ENCODE measurements around the gene BDH1. TPM values are rescaled to one million over a fixed set of nuclear protein-coding genes. Genes with fewer than 3 reads are reported as not detected.

Gene BDH1
- polyA plus RNA-seq, 1 of the 3 experiments (the other 2 are of a cell fraction), result 19.8 TPM

DNA sequence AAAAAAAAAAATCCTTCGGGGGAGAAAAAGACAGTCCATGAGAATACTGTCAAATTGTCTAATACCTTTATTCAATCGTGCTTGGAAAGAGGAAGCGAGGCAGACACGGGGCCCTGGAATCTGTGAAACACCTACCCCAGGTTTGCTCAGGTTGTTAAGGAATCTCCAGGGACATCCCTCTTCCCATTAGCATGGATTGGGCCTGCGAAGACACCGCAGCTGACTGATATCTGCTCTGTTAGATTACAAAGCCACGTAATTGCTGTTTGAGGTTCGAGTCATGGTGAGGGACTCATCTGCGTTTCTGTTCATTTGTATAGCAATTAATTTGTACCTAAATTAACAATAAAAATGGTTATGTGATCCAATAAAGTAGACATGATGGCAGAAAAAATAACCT is 91.0 kb downstream of the BDH1 start:
- H3K36me3 ChIP-seq (replicated peaks in 1 of 2; ENCODE audit: control insufficient read depth in 1 of 2, insufficient read depth in 2 of 2, low read length in 1 of 2), result no peaks in the 10 kb centered on the region
- H3K4me3 ChIP-seq (ENCODE audit: low read depth in 2 of 2, low read length in 1 of 2), result no peak overlapping the region
- peaks cover 32% of the 10 kb centered on the region for H3F3A ChIP-seq (replicated peaks; ENCODE audit: insufficient read depth)
- H3K9ac ChIP-seq, result no peak overlapping the region
- no peaks in the 10 kb centered on the region for H4K20me1 ChIP-seq (ENCODE audit: insufficient read depth)
- no peak overlapping the region for H2AFZ ChIP-seq (ENCODE audit: low read depth)
- H3K4me2 ChIP-seq, result no peak overlapping the region
- peak overlapping the region in 1 of 2 experiments; percentile 99; a peak in 2 of 4 replicates for H3K27ac ChIP-seq (ENCODE audit: low read depth in 2 of 2, low read length in 1 of 2)
- DNase-seq, result no peak
- H3K9me2 ChIP-seq, result no peaks in the 10 kb centered on the region
- no peaks in the 10 kb centered on the region for H3K27me3 ChIP-seq (ENCODE audit: insufficient read depth)
- POLR2A ChIA-PET, result no interaction called here
- H3K79me2 ChIP-seq (ENCODE audit: insufficient read depth), result no peaks in the 10 kb centered on the region
- TF ChIP-seq RCOR1 (IDR thresholded peaks at IDR 0.05; ENCODE audit: low read length), result no peak
- no peak for TF ChIP-seq GABPA (IDR thresholded peaks at IDR 0.05; ENCODE audit: low read depth)
- TF ChIP-seq, protein P1, sequence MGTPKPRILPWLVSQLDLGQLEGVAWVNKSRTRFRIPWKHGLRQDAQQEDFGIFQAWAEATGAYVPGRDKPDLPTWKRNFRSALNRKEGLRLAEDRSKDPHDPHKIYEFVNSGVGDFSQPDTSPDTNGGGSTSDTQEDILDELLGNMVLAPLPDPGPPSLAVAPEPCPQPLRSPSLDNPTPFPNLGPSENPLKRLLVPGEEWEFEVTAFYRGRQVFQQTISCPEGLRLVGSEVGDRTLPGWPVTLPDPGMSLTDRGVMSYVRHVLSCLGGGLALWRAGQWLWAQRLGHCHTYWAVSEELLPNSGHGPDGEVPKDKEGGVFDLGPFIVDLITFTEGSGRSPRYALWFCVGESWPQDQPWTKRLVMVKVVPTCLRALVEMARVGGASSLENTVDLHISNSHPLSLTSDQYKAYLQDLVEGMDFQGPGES (IDR thresholded peaks at IDR 0.05; ENCODE audit: low read depth, low read length), result no peak
- TF ChIP-seq ZBTB33 (IDR thresholded peaks at IDR 0.05; ENCODE audit: borderline replicate concordance, low read depth), result no peak
- TF ChIP-seq MEF2A (IDR thresholded peaks at IDR 0.05; ENCODE audit: borderline replicate concordance, low read depth), result no peak
- TF ChIP-seq FOXJ3 (CRISPR knock-in tag; IDR thresholded peaks at IDR 0.05), result no peak
- TF ChIP-seq RAD21 (IDR thresholded peaks at IDR 0.05; ENCODE audit: low read length), result no peak
- TF ChIP-seq, protein P2, sequence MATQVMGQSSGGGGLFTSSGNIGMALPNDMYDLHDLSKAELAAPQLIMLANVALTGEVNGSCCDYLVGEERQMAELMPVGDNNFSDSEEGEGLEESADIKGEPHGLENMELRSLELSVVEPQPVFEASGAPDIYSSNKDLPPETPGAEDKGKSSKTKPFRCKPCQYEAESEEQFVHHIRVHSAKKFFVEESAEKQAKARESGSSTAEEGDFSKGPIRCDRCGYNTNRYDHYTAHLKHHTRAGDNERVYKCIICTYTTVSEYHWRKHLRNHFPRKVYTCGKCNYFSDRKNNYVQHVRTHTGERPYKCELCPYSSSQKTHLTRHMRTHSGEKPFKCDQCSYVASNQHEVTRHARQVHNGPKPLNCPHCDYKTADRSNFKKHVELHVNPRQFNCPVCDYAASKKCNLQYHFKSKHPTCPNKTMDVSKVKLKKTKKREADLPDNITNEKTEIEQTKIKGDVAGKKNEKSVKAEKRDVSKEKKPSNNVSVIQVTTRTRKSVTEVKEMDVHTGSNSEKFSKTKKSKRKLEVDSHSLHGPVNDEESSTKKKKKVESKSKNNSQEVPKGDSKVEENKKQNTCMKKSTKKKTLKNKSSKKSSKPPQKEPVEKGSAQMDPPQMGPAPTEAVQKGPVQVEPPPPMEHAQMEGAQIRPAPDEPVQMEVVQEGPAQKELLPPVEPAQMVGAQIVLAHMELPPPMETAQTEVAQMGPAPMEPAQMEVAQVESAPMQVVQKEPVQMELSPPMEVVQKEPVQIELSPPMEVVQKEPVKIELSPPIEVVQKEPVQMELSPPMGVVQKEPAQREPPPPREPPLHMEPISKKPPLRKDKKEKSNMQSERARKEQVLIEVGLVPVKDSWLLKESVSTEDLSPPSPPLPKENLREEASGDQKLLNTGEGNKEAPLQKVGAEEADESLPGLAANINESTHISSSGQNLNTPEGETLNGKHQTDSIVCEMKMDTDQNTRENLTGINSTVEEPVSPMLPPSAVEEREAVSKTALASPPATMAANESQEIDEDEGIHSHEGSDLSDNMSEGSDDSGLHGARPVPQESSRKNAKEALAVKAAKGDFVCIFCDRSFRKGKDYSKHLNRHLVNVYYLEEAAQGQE (IDR thresholded peaks at IDR 0.05; ENCODE audit: low read depth, low read length), result no peak
- no peak for TF ChIP-seq POLR2AphosphoS5 (IDR thresholded peaks at IDR 0.05; ENCODE audit: low read depth, low read length)
- TF ChIP-seq, protein P3, sequence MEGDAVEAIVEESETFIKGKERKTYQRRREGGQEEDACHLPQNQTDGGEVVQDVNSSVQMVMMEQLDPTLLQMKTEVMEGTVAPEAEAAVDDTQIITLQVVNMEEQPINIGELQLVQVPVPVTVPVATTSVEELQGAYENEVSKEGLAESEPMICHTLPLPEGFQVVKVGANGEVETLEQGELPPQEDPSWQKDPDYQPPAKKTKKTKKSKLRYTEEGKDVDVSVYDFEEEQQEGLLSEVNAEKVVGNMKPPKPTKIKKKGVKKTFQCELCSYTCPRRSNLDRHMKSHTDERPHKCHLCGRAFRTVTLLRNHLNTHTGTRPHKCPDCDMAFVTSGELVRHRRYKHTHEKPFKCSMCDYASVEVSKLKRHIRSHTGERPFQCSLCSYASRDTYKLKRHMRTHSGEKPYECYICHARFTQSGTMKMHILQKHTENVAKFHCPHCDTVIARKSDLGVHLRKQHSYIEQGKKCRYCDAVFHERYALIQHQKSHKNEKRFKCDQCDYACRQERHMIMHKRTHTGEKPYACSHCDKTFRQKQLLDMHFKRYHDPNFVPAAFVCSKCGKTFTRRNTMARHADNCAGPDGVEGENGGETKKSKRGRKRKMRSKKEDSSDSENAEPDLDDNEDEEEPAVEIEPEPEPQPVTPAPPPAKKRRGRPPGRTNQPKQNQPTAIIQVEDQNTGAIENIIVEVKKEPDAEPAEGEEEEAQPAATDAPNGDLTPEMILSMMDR (IDR thresholded peaks at IDR 0.05), result no peak
- no peak for TF ChIP-seq SMC3 (IDR thresholded peaks at IDR 0.05; ENCODE audit: low read depth, low read length)
- TF ChIP-seq TCF12 (IDR thresholded peaks at IDR 0.05), result no peak
- no peak for TF ChIP-seq RXRA (IDR thresholded peaks at IDR 0.05; ENCODE audit: borderline replicate concordance, low read depth)
- TF ChIP-seq TAF1 (IDR thresholded peaks at IDR 0.05; ENCODE audit: borderline replicate concordance, low read depth, low read length), result no peak
- TF ChIP-seq FOSL2 (IDR thresholded peaks at IDR 0.05; ENCODE audit: borderline replicate concordance, low read depth), result no peak
- no peak for TF ChIP-seq ELF1 (IDR thresholded peaks at IDR 0.05)
- TF ChIP-seq MXI1 (IDR thresholded peaks at IDR 0.05; ENCODE audit: low read depth, low read length), result no peak
- TF ChIP-seq, protein P4, sequence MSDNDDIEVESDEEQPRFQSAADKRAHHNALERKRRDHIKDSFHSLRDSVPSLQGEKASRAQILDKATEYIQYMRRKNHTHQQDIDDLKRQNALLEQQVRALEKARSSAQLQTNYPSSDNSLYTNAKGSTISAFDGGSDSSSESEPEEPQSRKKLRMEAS (IDR thresholded peaks at IDR 0.05; ENCODE audit: low read depth), result no peak
- no peak for TF ChIP-seq GATA2 (CRISPR knock-in tag; IDR thresholded peaks at IDR 0.05)
- H3K9me3 ChIP-seq, result no peaks in the 10 kb centered on the region
- H3K4me1 ChIP-seq (ENCODE audit: control insufficient read depth in 1 of 2, insufficient read depth in 2 of 2, low read depth in 1 of 2, low read length in 1 of 2), result peaks cover 24 to 44% of the 10 kb centered on the region in 2 experiments
- CTCF ChIA-PET, result no interaction called here
- WGBS (ENCODE audit: low lambda C conversion rate), result 84% methylated on average over 9 of the region's 9 CpGs

Measured in SK-N-SH (cell line).